Vagina (tissue), 2 donors: ENCODE results near the gene C1orf21. TPM values are rescaled to one million over a fixed set of nuclear protein-coding genes. Genes with fewer than 3 reads are reported as not detected.

ENCODE experiments used
- DNase-seq, 2 donors: peaks; one replicate each; pipeline ENCODE4 v3.0.0-alpha.2; 2017; ENCODE audit errors: extremely low spot score in 2 of 2
- H3K27ac ChIP-seq: fragments of 200-600 bp; sonication (generic); one replicate; pipeline ENCODE4 v1.5.1; 2019
- H3K27me3 ChIP-seq: fragments of 200-600 bp; sonication (generic); one replicate; pipeline ENCODE4 v1.5.1; 2019
- H3K36me3 ChIP-seq, 2 donors: fragments of 200-600 bp; sonication (generic); one replicate each; pipeline ENCODE4 v1.5.1; 2017 to 2019
- H3K4me1 ChIP-seq: fragments of 200-600 bp; sonication (generic); one replicate; pipeline ENCODE4 v1.5.1; 2019
- H3K4me3 ChIP-seq, 2 donors: fragments of 200-600 bp; sonication (generic); 1 replicate in 1 of 2; 2 replicates in 1 of 2; pipeline ENCODE4 v1.5.1; 2016 to 2019
- H3K9me3 ChIP-seq: fragments of 200-600 bp; sonication (generic); one replicate; pipeline ENCODE4 v1.5.1; 2019
- POLR2A ChIP-seq, 2 donors: fragments of 450-650 bp; IDR thresholded peaks; one replicate each; pipeline ENCODE4 v1.6.1; 2017; ENCODE audit warnings: antibody characterized with exemption in 2 of 2, mild to moderate bottlenecking in 2 of 2, moderate library complexity in 2 of 2
- POLR2AphosphoS5 ChIP-seq, 2 donors: sonication (generic); formaldehyde crosslinking; IDR thresholded peaks; one replicate each; pipeline ENCODE4 v1.9.0; 2017; ENCODE audit warnings: antibody characterized with exemption in 2 of 2, mild to moderate bottlenecking in 2 of 2, low read depth in 1 of 2; ENCODE audit not compliant: insufficient read depth in 1 of 2
- intact Hi-C: fragments of 100-400 bp; cut with DNase I; formaldehyde crosslinking; loops from one replicate; pipeline ENCODE4 v1.15.1; 2023
- total RNA-seq: library from RNA; depleted of rRNA; stranded (reverse); fragments of >200 nt; gene quantifications from one replicate; pipeline ENCODE4 v1.2.3, GENCODE V29; 2016
- TF ChIP-seq, protein P1 (sequence below), 3 experiments: fragments of 450-650 bp in 2 of 3; fragments of 200-600 bp in 1 of 3; sonication (generic) in 1 of 3; IDR thresholded peaks; one replicate each; pipeline ENCODE4 v1.5.1; 2017 to 2019; ENCODE audit warnings: antibody characterized with exemption in 3 of 3, mild to moderate bottlenecking in 2 of 3, moderate library complexity in 2 of 3

The C1orf21 gene
- total RNA-seq, 1 donor from 2014 or later: 24.1 TPM

GRCh38 chr1:184626076-184627006 is 239.5 kb downstream of the C1orf21 start:
- H3K9me3 ChIP-seq: no peaks in the 10 kb centered on the region
- no peak overlapping the region for H3K4me3 ChIP-seq
- no peaks in the 10 kb centered on the region for H3K27me3 ChIP-seq
- intact Hi-C loops: no loop called here
- no peak for DNase-seq
- TF ChIP-seq POLR2A (IDR thresholded peaks at IDR 0.05): no peak
- TF ChIP-seq, protein P1, sequence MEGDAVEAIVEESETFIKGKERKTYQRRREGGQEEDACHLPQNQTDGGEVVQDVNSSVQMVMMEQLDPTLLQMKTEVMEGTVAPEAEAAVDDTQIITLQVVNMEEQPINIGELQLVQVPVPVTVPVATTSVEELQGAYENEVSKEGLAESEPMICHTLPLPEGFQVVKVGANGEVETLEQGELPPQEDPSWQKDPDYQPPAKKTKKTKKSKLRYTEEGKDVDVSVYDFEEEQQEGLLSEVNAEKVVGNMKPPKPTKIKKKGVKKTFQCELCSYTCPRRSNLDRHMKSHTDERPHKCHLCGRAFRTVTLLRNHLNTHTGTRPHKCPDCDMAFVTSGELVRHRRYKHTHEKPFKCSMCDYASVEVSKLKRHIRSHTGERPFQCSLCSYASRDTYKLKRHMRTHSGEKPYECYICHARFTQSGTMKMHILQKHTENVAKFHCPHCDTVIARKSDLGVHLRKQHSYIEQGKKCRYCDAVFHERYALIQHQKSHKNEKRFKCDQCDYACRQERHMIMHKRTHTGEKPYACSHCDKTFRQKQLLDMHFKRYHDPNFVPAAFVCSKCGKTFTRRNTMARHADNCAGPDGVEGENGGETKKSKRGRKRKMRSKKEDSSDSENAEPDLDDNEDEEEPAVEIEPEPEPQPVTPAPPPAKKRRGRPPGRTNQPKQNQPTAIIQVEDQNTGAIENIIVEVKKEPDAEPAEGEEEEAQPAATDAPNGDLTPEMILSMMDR (IDR thresholded peaks at IDR 0.05): no peak
- H3K4me1 ChIP-seq: peaks cover 93% of the 10 kb centered on the region
- no peaks in the 10 kb centered on the region for H3K36me3 ChIP-seq
- peak overlapping the region; percentile 58 for H3K27ac ChIP-seq

DNA sequence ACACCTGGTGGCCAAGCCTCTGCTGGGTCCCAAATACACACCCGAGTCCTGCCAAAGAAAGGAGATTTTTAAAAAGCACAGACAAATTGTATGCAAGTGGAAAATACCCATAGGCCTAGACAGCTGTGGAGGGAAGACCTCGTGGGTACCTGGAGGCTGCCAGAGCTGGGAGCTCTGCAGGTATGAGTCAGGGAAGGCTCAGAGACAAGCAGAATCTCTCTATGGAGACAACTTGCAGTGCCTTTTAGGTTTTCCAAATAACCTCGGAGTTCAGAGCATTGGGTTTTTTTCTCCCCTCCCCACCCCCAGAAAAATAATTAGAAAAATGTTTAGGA is 240.1 kb downstream of the C1orf21 start:
- DNase-seq: no peak
- intact Hi-C loops: no loop called here
- H3K4me1 ChIP-seq: peaks cover 87% of the 10 kb centered on the region
- H3K9me3 ChIP-seq: no peaks in the 10 kb centered on the region
- H3K27me3 ChIP-seq: no peaks in the 10 kb centered on the region
- TF ChIP-seq, protein P1 (IDR thresholded peaks at IDR 0.05): no peak
- TF ChIP-seq POLR2A (IDR thresholded peaks at IDR 0.05) (no peak), POLR2AphosphoS5 (IDR thresholded peaks at IDR 0.05; ENCODE audit: insufficient read depth in 1 of 2, low read depth in 1 of 2) (no peak)
- H3K4me3 ChIP-seq: no peak overlapping the region
- H3K27ac ChIP-seq: peak overlapping the region; percentile 58
- no peaks in the 10 kb centered on the region for H3K36me3 ChIP-seq

- Histone ChIP-seq H3K36me3 (no peaks in the 10 kb centered on the region), H3K4me1 (peaks cover 65% of the 10 kb centered on the region), H3K9me3 (no peaks in the 10 kb centered on the region), H3K27ac (peak overlapping the region; percentile 77), H3K4me3 (no peak overlapping the region), H3K27me3 (no peaks in the 10 kb centered on the region)
- TF ChIP-seq POLR2AphosphoS5 (IDR thresholded peaks at IDR 0.05; ENCODE audit: insufficient read depth in 1 of 2, low read depth in 1 of 2): no peak
- TF ChIP-seq, protein P1 (IDR thresholded peaks at IDR 0.05): no peak
- TF ChIP-seq POLR2A (IDR thresholded peaks at IDR 0.05): no peak
- intact Hi-C loops: no loop called here
- DNase-seq: no peak
Observed at GRCh38 chr1:184629266-184629665, 242.4 kb downstream of the C1orf21 start.

- Histone ChIP-seq H3K9me3 (no peaks in the 10 kb centered on the region), H3K27me3 (no peaks in the 10 kb centered on the region), H3K4me3 (no peak overlapping the region), H3K27ac (peak overlapping the region; percentile 77), H3K36me3 (no peaks in the 10 kb centered on the region), H3K4me1 (peaks cover 51% of the 10 kb centered on the region)
- no peak for DNase-seq
- TF ChIP-seq POLR2A (IDR thresholded peaks at IDR 0.05) (no peak), POLR2AphosphoS5 (IDR thresholded peaks at IDR 0.05; ENCODE audit: insufficient read depth in 1 of 2, low read depth in 1 of 2) (no peak)
- TF ChIP-seq, protein P1 (IDR thresholded peaks at IDR 0.05): no peak
- intact Hi-C loops: no loop called here
Observed at GRCh38 chr1:184630679-184631060, 243.8 kb downstream of the C1orf21 start.
